ENCODE measurements around the gene P4HA2. TPM values are rescaled to one million over a fixed set of nuclear protein-coding genes. Genes with fewer than 3 reads are reported as not detected.
A peak's percentile ranks its signal among the peaks of the same experiment; 100 is the strongest.

Gene P4HA2
- total and polyA plus RNA-seq, 2 experiments from 2014 or later, result 5.9 to 8.0 TPM

- H3K4me1 Mint-ChIP-seq, result peaks cover 23% of the 10 kb centered on the region
- H2AFZ ChIP-seq, result peak overlapping the region; percentile 93
- H3K36me3 ChIP-seq (ENCODE audit: insufficient read depth), result no peaks in the 10 kb centered on the region
- H4K20me1 ChIP-seq (replicated peaks; ENCODE audit: insufficient read depth), result no peaks in the 10 kb centered on the region
- H3K4me2 ChIP-seq, result peak overlapping the region; percentile 87
- ATAC-seq, result peak; percentile 15
- DNase-seq (ENCODE audit: low spot score), result no peak
- no peak overlapping the region for H3K27ac ChIP-seq (ENCODE audit: low read depth)
- no peaks in the 10 kb centered on the region for H3K79me2 ChIP-seq (replicated peaks; ENCODE audit: insufficient read depth)
- no peaks in the 10 kb centered on the region for H3K9me2 ChIP-seq (ENCODE audit: insufficient read depth)
- peak overlapping the region; percentile 70 for H3K4me3 ChIP-seq
- no peak overlapping the region for H3K27ac Mint-ChIP-seq
- peak overlapping the region; percentile 64 for H3K4me3 Mint-ChIP-seq
- H3K4me1 ChIP-seq (ENCODE audit: insufficient read depth), result peaks cover 17% of the 10 kb centered on the region
- H3K9me3 Mint-ChIP-seq, result no peaks in the 10 kb centered on the region
- H3K27me3 ChIP-seq (ENCODE audit: insufficient read depth), result peaks cover 11% of the 10 kb centered on the region
- peaks cover 27% of the 10 kb centered on the region for H3K27me3 Mint-ChIP-seq (ENCODE audit: insufficient read depth, low read depth, poor library complexity)
- no peak for TF ChIP-seq NANOG (IDR thresholded peaks at IDR 0.05; ENCODE audit: borderline replicate concordance)
- TF ChIP-seq REST (IDR thresholded peaks at IDR 0.05; ENCODE audit: unreplicated experiment), result no peak
- no peak for TF ChIP-seq ZNF114 (CRISPR knock-in tag; IDR thresholded peaks at IDR 0.05)
- no peak for TF ChIP-seq CTCF (conservative IDR thresholded peaks at IDR 0.05; ENCODE audit: low read depth in 2 of 2)
- TF ChIP-seq EZH2phosphoT487 (IDR thresholded peaks at IDR 0.05; ENCODE audit: unreplicated experiment), result no peak
- TF ChIP-seq STAT1 (IDR thresholded peaks at IDR 0.05; ENCODE audit: unreplicated experiment), result no peak
- TF ChIP-seq ZNF331 (CRISPR knock-in tag; IDR thresholded peaks at IDR 0.05; ENCODE audit: low read depth), result no peak
- no peak for TF ChIP-seq JUNB (IDR thresholded peaks at IDR 0.05; ENCODE audit: unreplicated experiment)
- TF ChIP-seq ETS1 (IDR thresholded peaks at IDR 0.05), result no peak
- no peak for TF ChIP-seq POLR2AphosphoS5 (IDR thresholded peaks at IDR 0.05; ENCODE audit: low read depth)
- TF ChIP-seq ZNF462 (CRISPR knock-in tag; IDR thresholded peaks at IDR 0.05), result no peak
- no peak for TF ChIP-seq EZH2 (IDR thresholded peaks at IDR 0.05; ENCODE audit: low read depth, unreplicated experiment)
- TF ChIP-seq CREB1 (CRISPR knock-in tag; IDR thresholded peaks at IDR 0.05; ENCODE audit: low read depth), result no peak
- no peaks in the 10 kb centered on the region; the same call in 2 of the 3 replicates for H3K36me3 Mint-ChIP-seq (ENCODE audit: low read depth)
- H3F3A ChIP-seq (replicated peaks; ENCODE audit: low read depth), result 0 out of 2 replicates have a peak, but pooled peaks cover 3% of the 10 kb centered on the region
These were observed 30.7 kb upstream of the P4HA2 start for GRCh38 chr5:132258102-132259068.

Measured in GM23338 (cell line).